ENCODE results near the gene SIM1.

The SIM1 gene

GRCh38 chr6:100346828-100347227, 117.9 kb downstream of the SIM1 start:
- DNase-seq: no peak

GRCh38 chr6:100346203-100346602, 118.5 kb downstream of the SIM1 start:
- no peak for DNase-seq

GRCh38 chr6:100344761-100345160, 120.0 kb downstream of the SIM1 start:
- no peak for DNase-seq

GRCh38 chr6:100344321-100344720, 120.4 kb downstream of the SIM1 start:
- DNase-seq: no peak

GRCh38 chr6:100343316-100344077, 121.2 kb downstream of the SIM1 start:
- no peak for DNase-seq

DNA sequence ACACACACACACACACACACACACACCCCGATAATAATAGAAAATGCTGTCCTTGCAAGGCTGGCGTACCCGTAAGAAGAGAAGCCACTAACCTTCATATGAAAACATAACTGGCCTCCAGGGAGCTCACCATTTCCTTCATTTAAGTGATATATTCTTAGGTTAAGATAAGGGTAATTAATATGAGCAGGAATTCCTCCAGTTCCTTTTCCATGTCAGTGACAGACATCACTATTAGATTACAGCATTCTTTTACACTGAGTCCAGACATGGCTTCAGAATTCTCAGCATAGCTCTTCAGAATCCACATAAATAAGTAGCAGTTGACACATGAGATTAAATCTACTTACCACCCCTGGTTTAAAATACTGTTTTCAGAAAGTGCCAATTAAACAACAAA, 121.9 kb downstream of the SIM1 start:
- DNase-seq: no peak

- no peak for DNase-seq
These were observed 125.0 kb downstream of the SIM1 start for GRCh38 chr6:100339574-100340255.

GRCh38 chr6:100338090-100338489, 126.6 kb downstream of the SIM1 start:
- DNase-seq: no peak

- DNase-seq: no peak
These were observed 127.8 kb downstream of the SIM1 start for GRCh38 chr6:100336876-100337275.

DNA sequence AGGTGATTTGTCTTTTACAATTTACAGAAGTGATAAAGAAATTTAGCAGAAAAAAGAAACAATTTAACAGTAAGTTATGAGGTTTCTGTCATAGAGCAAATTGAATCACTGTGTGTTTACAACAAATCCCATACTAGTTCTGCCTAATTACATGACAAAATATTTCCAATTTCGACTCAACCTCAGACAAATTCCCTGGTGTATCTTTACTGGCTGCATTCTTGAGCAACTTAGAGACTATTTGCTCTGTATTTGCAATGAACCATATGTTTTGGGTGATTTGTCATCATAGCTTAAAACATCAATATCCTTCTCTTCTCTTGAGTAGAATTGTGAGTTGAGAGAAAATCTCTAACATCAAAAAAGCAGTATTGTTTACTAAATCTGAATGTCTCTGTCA, 128.7 kb downstream of the SIM1 start:
- DNase-seq: no peak
